ENCODE data around the gene RBFOX2.

DNA sequence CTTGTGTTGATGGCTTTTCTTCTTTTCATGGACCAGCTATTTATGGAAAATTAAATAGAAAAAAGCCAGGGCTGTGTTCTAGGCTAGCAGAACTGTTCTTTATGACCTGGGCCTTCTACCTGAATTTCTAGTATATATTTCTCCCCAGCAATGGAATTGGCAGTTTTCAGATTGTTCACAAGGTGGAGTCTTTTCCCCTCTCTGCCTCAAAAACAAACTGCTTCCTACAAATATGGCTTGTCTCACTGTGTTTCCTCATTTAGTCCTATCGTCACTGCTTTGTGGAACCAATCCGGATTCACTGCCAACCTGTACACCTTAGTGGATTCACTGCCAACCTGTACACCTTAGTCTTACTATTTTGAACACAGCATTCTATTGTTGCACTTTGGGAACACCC lies 316.0 kb downstream of the RBFOX2 start:
- TF ChIP-seq ZNF136 (CRISPR knock-in tag; IDR thresholded peaks at IDR 0.05; ENCODE audit: low read depth) (no peak), ZFP37 (CRISPR knock-in tag; IDR thresholded peaks at IDR 0.05; ENCODE audit: borderline replicate concordance) (no peak), DNMT1 (CRISPR knock-in tag; IDR thresholded peaks at IDR 0.05) (no peak)
